Activated CD8-positive, alpha-beta memory T cell treated with anti-CD3 and anti-CD28 coated beads for 36 hours (primary cell): Measurements from ENCODE around the gene ZAR1. TPM values are rescaled to one million over a fixed set of nuclear protein-coding genes. Genes with fewer than 3 reads are reported as not detected.
"Not testable (repeated sequence)": the region's sequence is repeated elsewhere in the genome, so short reads cannot be mapped to it uniquely, and the experiment has no call there.

Experiments used
- CTCF ChIA-PET: fragments of 350-600 bp; sonication (Branson Sonifier 250); formaldehyde crosslinking; loops from one replicate; lab custom pipeline; 2021; ENCODE audit warnings: antibody characterized with exemption; lab: Charles Lee
- POLR2A ChIA-PET: fragments of 350-600 bp; sonication (Branson Sonifier 250); formaldehyde crosslinking; loops from one replicate; lab custom pipeline; 2021; ENCODE audit warnings: antibody characterized with exemption; lab: Charles Lee
- total RNA-seq, 2 experiments: library from RNA; stranded (reverse); gene quantifications; one replicate each; pipeline ENCODE4 v1.2.3, GENCODE V29; 2021

The ZAR1 gene
- not detected for total RNA-seq

- POLR2A ChIA-PET: no interaction called here
- CTCF ChIA-PET: no interaction called here
These were observed at the start of gene ZAR1 for GRCh38 chr4:48490012-48490679. Gene ZAR1, plus strand, starts transcription at chr4:48490252. Its CDS starts 40 bp downstream, at chr4:48490292.

GRCh38 chr4:48440914-48441313, 49.1 kb upstream of the ZAR1 start:
- POLR2A ChIA-PET: not testable (repeated sequence)
- CTCF ChIA-PET: interaction anchor here (0.7 kb wide), 1 partner anchor 8 kb away, joined by 3 read pairs; no protein-coding TSS in a partner anchor

DNA sequence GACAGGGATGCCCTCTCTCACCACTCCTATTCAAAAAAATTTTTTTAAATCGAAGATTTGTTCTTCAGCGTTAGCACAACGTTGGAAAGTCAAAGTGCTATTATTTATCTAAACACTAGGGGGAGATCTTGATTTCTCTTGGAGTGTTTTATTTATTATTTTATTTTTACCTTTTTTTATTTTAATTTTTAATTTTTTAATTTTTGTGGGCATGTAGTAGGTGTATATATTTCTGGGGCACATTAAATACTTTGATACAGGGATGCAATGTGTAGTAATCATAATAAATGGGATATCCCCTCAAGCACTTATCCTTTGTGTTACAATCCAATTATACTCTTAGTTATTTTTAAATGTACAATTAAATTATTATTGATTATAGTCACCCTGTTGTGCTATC, 44.3 kb upstream of the ZAR1 start:
- POLR2A ChIA-PET: no interaction called here
- CTCF ChIA-PET: interaction anchor here (1.1 kb wide), 1 partner anchor 111 kb away, joined by 3 read pairs; no protein-coding TSS in a partner anchor

DNA sequence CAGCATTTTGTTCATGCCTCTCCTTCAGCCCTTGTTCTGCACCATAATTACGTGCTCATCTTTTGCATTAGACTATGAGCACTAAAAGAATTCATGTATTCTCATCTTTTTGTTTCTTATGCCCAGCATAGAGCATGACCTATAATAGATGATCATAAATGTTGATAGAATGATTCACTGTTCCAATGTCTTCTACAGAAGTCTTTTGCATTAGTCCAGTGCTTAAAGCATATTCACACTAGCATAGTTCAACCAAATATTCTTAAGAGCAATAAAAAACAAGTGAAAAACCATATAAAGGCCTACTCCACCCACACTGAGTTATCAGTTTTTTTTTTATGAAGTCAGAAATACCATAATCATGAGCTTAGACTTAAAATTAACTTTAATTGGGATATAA, 43.4 kb upstream of the ZAR1 start:
- CTCF ChIA-PET: interaction anchor here (0.7 to 1.1 kb wide), 3 partner anchors 112 to 521 kb away, joined by 3 read pairs; no protein-coding TSS in a partner anchor

DNA sequence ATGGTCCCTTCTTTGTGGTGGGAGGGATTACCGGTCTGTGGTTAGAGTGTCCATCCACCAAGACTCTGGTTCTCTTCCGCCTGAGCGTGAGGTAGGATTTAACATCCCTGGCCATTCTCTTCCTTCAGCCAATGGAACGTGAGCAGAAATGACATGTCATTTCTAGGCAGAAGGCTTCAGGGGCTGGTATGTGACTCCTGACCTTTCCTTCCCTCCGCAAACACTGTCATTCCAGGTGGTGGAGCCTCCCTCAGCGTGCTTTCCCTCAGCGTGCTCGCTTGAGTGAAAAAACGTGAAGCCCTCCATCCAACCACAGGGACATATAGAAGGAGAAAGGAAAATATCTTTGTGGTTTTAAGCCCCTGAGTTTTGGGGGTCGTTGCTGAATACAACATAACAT, 40.9 kb upstream of the ZAR1 start:
- ChIA-PET POLR2A (no interaction called here), CTCF (no interaction called here)

More for the DNA sequence above, 43.4 kb upstream of the ZAR1 start:
- POLR2A ChIA-PET: no interaction called here

DNA sequence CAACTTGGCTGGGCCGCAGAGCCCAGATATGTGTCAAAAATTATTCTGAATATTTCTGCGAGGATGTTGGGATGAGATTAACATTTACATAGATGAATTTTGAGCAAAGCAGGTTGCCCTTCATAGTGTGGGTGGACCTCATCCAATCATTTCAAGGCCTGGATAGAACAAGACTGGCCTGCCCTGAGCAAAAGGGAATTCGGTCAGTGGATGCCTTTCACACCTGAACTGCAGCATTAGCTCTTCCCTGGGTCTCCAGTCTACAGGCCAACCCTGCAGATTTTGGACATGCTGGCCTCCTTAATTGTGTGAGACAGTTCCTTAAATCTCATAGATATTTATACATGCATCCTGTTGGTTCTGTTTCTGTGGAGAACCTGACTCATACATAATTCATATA, 39.3 kb upstream of the ZAR1 start:
- ChIA-PET POLR2A (no interaction called here), CTCF (no interaction called here)

GRCh38 chr4:48451656-48452055, 38.4 kb upstream of the ZAR1 start:
- CTCF ChIA-PET, POLR2A ChIA-PET: not testable (repeated sequence)

- CTCF ChIA-PET: no interaction called here
These were observed 35.5 kb upstream of the ZAR1 start for GRCh38 chr4:48454591-48454990.

GRCh38 chr4:48461000-48461399, 29.1 kb upstream of the ZAR1 start:
- ChIA-PET POLR2A (no interaction called here), CTCF (no interaction called here)

More at GRCh38 chr4:48454591-48454990, 35.5 kb upstream of the ZAR1 start:
- POLR2A ChIA-PET: no interaction called here

DNA sequence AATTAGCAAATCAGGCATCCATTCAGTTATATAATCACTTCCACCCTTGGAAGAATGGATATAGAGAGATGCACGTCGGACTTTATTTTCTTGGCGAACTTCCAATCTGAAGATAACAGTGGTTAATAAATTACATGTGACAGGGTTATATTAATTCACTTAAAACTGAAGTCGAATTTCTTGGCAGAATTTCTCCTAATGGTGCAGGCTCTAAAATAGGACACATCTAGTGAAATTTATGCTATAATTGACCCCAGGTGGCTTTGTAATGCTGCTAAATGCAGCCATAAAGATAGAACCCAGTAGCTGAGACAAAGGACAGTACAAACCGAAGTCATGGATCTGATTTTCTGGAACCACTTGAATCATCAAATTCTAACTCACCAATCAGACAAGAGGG, 27.7 kb upstream of the ZAR1 start:
- POLR2A ChIA-PET: no interaction called here
- CTCF ChIA-PET: no interaction called here

- ChIA-PET POLR2A (interaction anchor here (0.7 kb wide), 1 partner anchor 117 kb away, joined by 3 read pairs; no protein-coding TSS in a partner anchor), CTCF (no interaction called here)
These were observed 22.6 kb upstream of the ZAR1 start for GRCh38 chr4:48467442-48467841.

- CTCF ChIA-PET: no interaction called here
- POLR2A ChIA-PET: no interaction called here
These were observed 22.2 kb upstream of the ZAR1 start for GRCh38 chr4:48467891-48468290.

DNA sequence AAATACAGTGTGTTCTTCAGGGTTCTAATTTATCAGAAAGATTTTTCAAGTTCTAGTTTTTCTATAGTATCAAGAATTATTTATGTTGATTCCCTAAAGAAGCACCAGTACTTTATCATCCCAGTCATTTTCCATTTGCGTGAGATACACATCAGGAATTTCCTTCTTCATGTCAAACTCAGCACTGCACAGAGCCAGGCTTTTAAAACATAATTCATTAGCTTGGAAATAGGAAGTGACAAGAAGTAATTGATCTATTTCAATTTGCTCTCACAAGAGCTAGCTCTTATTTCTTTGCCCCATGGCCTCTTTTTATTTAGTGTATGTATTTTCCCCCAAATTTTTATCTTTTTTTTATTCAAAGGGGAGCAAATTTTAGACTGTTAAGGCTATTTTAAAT, 19.9 kb upstream of the ZAR1 start:
- ChIA-PET POLR2A (no interaction called here), CTCF (interaction anchor here (0.6 kb wide), 1 partner anchor 432 kb away, joined by 3 read pairs; no protein-coding TSS in a partner anchor)

DNA sequence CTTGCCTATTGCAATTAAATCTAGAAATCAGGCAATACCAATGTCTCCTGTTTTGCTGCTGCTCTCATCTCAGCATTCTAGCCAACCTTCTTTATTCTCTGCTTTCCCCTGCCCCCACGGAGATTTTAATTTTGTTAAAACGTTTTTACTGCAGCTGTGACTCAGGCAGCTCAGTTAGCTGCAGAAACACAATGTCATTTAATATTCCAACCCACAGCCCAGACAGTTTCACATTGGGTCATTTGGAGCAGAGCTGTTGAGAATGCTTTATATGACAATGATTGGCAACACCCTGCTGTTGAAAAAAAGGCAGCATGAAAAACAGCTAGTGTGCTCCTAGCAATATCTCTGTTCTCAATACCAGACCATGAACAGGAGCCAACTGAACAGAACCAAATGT, 19.5 kb upstream of the ZAR1 start:
- POLR2A ChIA-PET: no interaction called here
- CTCF ChIA-PET: no interaction called here

GRCh38 chr4:48472794-48473193, 17.3 kb upstream of the ZAR1 start:
- ChIA-PET CTCF (no interaction called here), POLR2A (no interaction called here)

DNA sequence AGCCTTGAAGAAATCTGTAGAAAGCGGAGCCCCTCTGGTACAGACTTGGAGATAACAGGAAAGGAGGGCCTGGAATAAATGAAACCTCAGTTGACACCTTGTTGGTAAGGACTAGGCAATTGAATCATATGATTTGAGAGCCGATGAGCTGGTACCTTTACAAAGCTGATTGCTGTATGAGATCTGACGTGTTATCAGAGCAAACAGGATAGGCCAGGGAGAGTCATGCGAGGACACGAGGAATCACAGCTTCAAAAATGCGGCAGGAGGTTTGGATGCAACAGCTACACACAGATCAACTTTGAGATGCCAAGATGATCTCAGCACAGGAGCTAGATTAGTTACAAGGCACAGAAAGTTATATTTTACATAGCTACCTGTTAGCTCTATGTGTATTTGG, 14.3 kb upstream of the ZAR1 start:
- POLR2A ChIA-PET: no interaction called here
- CTCF ChIA-PET: interaction anchor here (1.4 kb wide), 1 partner anchor 10 kb away, joined by 4 read pairs; no protein-coding TSS in a partner anchor

- ChIA-PET POLR2A (no interaction called here), CTCF (no interaction called here)
These were observed 11.8 kb upstream of the ZAR1 start for GRCh38 chr4:48478273-48478672.

- ChIA-PET POLR2A (no interaction called here), CTCF (interaction anchor here (0.9 kb wide), 1 partner anchor 91 kb away, joined by 3 read pairs; no protein-coding TSS in a partner anchor)
These were observed 8.5 kb upstream of the ZAR1 start for GRCh38 chr4:48481581-48481980.

- ChIA-PET POLR2A (no interaction called here), CTCF (no interaction called here)
These were observed 6.9 kb upstream of the ZAR1 start, which contains the start of gene SLC10A4 for GRCh38 chr4:48483006-48483776. Gene SLC10A4, plus strand, starts transcription at chr4:48483343. Its CDS starts 219 bp downstream, at chr4:48483562.

DNA sequence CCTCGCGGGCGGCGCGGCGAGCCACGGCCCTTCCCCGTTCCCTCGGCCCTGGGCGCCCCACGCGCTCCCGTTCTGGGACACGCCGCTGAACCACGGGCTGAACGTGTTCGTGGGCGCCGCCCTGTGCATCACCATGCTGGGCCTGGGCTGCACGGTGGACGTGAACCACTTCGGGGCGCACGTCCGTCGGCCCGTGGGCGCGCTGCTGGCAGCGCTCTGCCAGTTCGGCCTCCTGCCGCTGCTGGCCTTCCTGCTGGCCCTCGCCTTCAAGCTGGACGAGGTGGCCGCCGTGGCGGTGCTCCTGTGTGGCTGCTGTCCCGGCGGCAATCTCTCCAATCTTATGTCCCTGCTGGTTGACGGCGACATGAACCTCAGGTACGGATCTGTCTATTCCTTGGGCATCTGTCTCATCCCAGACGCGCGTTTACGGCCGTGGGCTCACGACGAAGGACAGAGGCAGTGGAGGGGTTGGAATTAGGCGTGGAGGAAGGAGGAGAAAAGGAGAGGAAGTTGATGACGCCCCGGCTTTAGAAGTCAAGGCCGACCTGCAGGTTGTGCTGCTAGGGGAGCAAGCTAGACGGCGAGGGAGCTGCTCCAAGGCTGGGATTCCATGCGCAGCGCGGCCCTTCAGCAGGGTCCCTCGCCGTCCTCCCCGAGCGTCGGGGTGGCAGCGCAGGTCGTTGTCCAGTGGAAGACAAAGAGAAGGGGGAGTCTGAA, 6.1 kb upstream of the ZAR1 start:
- CTCF ChIA-PET: no interaction called here
- POLR2A ChIA-PET: no interaction called here
